Endothelial cell of umbilical vein (primary cell): ENCODE measurements around the gene NAAA. TPM values are rescaled to one million over a fixed set of nuclear protein-coding genes. Genes with fewer than 3 reads are reported as not detected.

Experiments
- BruUV-seq: library from RNA; stranded (reverse); fragments of 400-500 nt; replicated peaks from 2 replicates; lab custom pipeline; 2021; lab: Mats Ljungman, UMichigan
- CTCF ChIA-PET: fragments of 300-600, 350-600 bp; sonication (Branson Sonifier 250); formaldehyde crosslinking; loops from one replicate; lab custom pipeline; 2021; ENCODE audit warnings: antibody characterized with exemption, inconsistent platforms; lab: Charles Lee
- POLR2A ChIA-PET: fragments of 300-600, 350-600 bp; sonication (Branson Sonifier 250); formaldehyde crosslinking; loops from one replicate; lab custom pipeline; 2021; ENCODE audit warnings: antibody characterized with exemption, inconsistent platforms; lab: Charles Lee
- DNase-seq: peaks from one replicate; pipeline ENCODE4 v3.0.0-alpha.2; 2011; ENCODE audit warnings: low read depth, low spot score
- FAIRE-seq: peaks from 2 replicates; lab custom pipeline; 2011; peaks lifted over from hg19 to GRCh38; lab: Jason Lieb, UNC
- H2AFZ ChIP-seq: 2 replicates; pipeline ENCODE4 v1.6.0; 2012; ENCODE audit warnings: low read depth, low read length, control low read depth, inconsistent platforms
- H3K27ac ChIP-seq: 2 replicates; pipeline ENCODE4 v1.5.1; 2011; ENCODE audit warnings: low read depth, mild to moderate bottlenecking, control low read depth, low read length, moderate library complexity; ENCODE audit not compliant: insufficient read depth
- H3K27me3 ChIP-seq, 2 experiments: 2 replicates each; pipeline versions ENCODE4 v1.6.0 to v1.6.1; 2011; ENCODE audit warnings: low read length in 2 of 2, mixed read lengths in 1 of 2; ENCODE audit not compliant: control insufficient read depth in 2 of 2, insufficient read depth in 2 of 2
- H3K36me3 ChIP-seq, 2 experiments: 2 replicates in 1 of 2; 3 replicates in 1 of 2; pipeline ENCODE4 v1.5.1; 2011; ENCODE audit warnings: low read length in 2 of 2, mild to moderate bottlenecking in 1 of 2, moderate library complexity in 1 of 2; ENCODE audit not compliant: control insufficient read depth in 2 of 2, insufficient read depth in 2 of 2; ENCODE audit errors: extremely low read depth in 1 of 2
- H3K4me1 ChIP-seq: 3 replicates; pipeline ENCODE4 v1.5.1; 2011; ENCODE audit warnings: mild to moderate bottlenecking, low read length; ENCODE audit not compliant: control insufficient read depth, insufficient read depth; ENCODE audit errors: extremely low read depth
- H3K4me2 ChIP-seq: 2 replicates; pipeline ENCODE4 v1.6.1; 2011; ENCODE audit warnings: low read length, control low read depth, mixed read lengths; ENCODE audit not compliant: insufficient read depth
- H3K4me3 ChIP-seq, 3 experiments: fragments of 200-600 bp in 1 of 3; sonication (generic), shearing (Covaris generic) in 1 of 3; replicated peaks in 1 of 3; 2 replicates each; pipeline ENCODE4 v1.5.1; 2011 to 2016; ENCODE audit warnings: control low read depth in 3 of 3, low read length in 3 of 3, mild to moderate bottlenecking in 2 of 3, inconsistent platforms in 1 of 3, low read depth in 1 of 3, moderate library complexity in 1 of 3; ENCODE audit not compliant: insufficient read depth in 1 of 3
- H3K79me2 ChIP-seq: 2 replicates; pipeline ENCODE4 v1.6.0; 2012; ENCODE audit warnings: low read length, inconsistent platforms; ENCODE audit not compliant: control insufficient read depth, insufficient read depth
- H3K9ac ChIP-seq: replicated peaks from 2 replicates; pipeline ENCODE3; 2011; ENCODE audit warnings: low read length, control low read depth; ENCODE audit not compliant: insufficient read depth; ENCODE audit errors: extremely low read depth
- H3K9me1 ChIP-seq: replicated peaks from 3 replicates; pipeline ENCODE4 v1.6.0; 2011; ENCODE audit warnings: mild to moderate bottlenecking, low read length; ENCODE audit not compliant: control insufficient read depth, insufficient read depth; ENCODE audit errors: extremely low read depth
- H3K9me3 ChIP-seq: replicated peaks from 2 replicates; pipeline ENCODE4 v1.5.1; 2012; ENCODE audit warnings: low read length, inconsistent platforms; ENCODE audit not compliant: control insufficient read depth, insufficient read depth
- H4K20me1 ChIP-seq: replicated peaks from 2 replicates; pipeline ENCODE3; 2011; ENCODE audit warnings: mild to moderate bottlenecking, low read length; ENCODE audit not compliant: control insufficient read depth, insufficient read depth; ENCODE audit errors: extremely low read depth
- EZH2 ChIP-seq: IDR thresholded peaks from 2 replicates; pipeline ENCODE4 v1.6.1; 2012; ENCODE audit warnings: borderline replicate concordance, low read depth, mild to moderate bottlenecking, moderate library complexity, low read length, inconsistent platforms; ENCODE audit not compliant: severe bottlenecking
- GATA2 ChIP-seq: IDR thresholded peaks from 2 replicates; pipeline ENCODE4 v1.7.0; 2011; ENCODE audit warnings: low read depth, mild to moderate bottlenecking, moderate library complexity, mixed read lengths, low read length; ENCODE audit not compliant: insufficient read length, insufficient read depth
- JUN ChIP-seq: IDR thresholded peaks from 2 replicates; pipeline ENCODE4 v1.6.1; 2011; ENCODE audit warnings: borderline replicate concordance, low read depth; ENCODE audit not compliant: insufficient read length, insufficient read depth
- MAX ChIP-seq: IDR thresholded peaks from 2 replicates; pipeline ENCODE4 v1.6.1; 2011; ENCODE audit not compliant: insufficient read depth, insufficient read length
- MYC ChIP-seq: IDR thresholded peaks from one replicate; pipeline ENCODE4 v1.6.1; 2011; ENCODE audit warnings: mild to moderate bottlenecking, low read depth, low read length
- POLR2AphosphoS5 ChIP-seq: IDR thresholded peaks from 2 replicates; pipeline ENCODE4 v1.6.1; 2012; ENCODE audit warnings: low read depth, mild to moderate bottlenecking, control low read depth, low read length, moderate library complexity; ENCODE audit not compliant: insufficient read depth
- dilution Hi-C: fragments of 300-500 bp; cut with MboI; formaldehyde crosslinking; loops from one replicate; pipeline ENCODE4 v1.15.0; 2019; ENCODE audit warnings: low sequenced_read_pairs; ENCODE audit not compliant: extremely low pct_ligation_motif_present
- intact Hi-C: fragments of 100-400 bp; cut with micrococcal nuclease; formaldehyde crosslinking; loops from one replicate; pipeline ENCODE4 v1.10.0; 2022
- polyA plus RNA-seq, 4 experiments: library from polyadenylated mRNA; depleted of rRNA in 3 of 4; stranded (reverse) in 3 of 4; unstranded in 1 of 4; fragments of >200 nt; gene quantifications; 2 replicates each; pipeline versions ENCODE4 v1.2.1 to v1.2.3, GENCODE V29; 2011 to 2012; ENCODE audit warnings: missing spikeins in 1 of 4
- total RNA-seq: library from RNA; stranded (reverse); gene quantifications from 2 replicates; pipeline ENCODE4 v1.2.3, GENCODE V29; 2021
- TF ChIP-seq, protein P1 (sequence below), 2 donors: IDR thresholded peaks; 1 replicate in 1 of 2; 2 replicates in 1 of 2; pipeline ENCODE4 v1.5.1; 2011; ENCODE audit warnings: low read length in 2 of 2, mild to moderate bottlenecking in 2 of 2, moderate library complexity in 2 of 2, control low read depth in 1 of 2, inconsistent platforms in 1 of 2, low read depth in 1 of 2; ENCODE audit not compliant: insufficient read depth in 1 of 2; ENCODE audit errors: extremely low read depth in 1 of 2

Gene NAAA
- total and polyA plus RNA-seq, 2 donors (not counting 3 experiments of a cell fraction or from before 2014, with no cell fraction given): 15.3 to 24.4 TPM

GRCh38 chr4:75976177-75976576 is 35.4 kb upstream of the NAAA start:
- no peaks in the 10 kb centered on the region for H3K27me3 ChIP-seq
- no TSS peak for BruUV-seq
- no peak overlapping the region for H3K27ac ChIP-seq
- dilution Hi-C loops (no loop called here), intact Hi-C loops (no loop called here)
- no peaks in the 10 kb centered on the region for H3K9me3 ChIP-seq
- ChIA-PET CTCF (no interaction called here), POLR2A (no interaction called here)
- H3K36me3 ChIP-seq: peaks cover 21% of the 10 kb centered on the region in 2 experiments
- DNase-seq: no peak
- FAIRE-seq: no peak
- no peaks in the 10 kb centered on the region for H4K20me1 ChIP-seq
- H2AFZ ChIP-seq: no peak overlapping the region
- TF ChIP-seq POLR2AphosphoS5 (no peak), GATA2 (no peak), JUN (no peak), EZH2 (no peak), MYC (no peak), MAX (no peak)
- TF ChIP-seq, protein P1, sequence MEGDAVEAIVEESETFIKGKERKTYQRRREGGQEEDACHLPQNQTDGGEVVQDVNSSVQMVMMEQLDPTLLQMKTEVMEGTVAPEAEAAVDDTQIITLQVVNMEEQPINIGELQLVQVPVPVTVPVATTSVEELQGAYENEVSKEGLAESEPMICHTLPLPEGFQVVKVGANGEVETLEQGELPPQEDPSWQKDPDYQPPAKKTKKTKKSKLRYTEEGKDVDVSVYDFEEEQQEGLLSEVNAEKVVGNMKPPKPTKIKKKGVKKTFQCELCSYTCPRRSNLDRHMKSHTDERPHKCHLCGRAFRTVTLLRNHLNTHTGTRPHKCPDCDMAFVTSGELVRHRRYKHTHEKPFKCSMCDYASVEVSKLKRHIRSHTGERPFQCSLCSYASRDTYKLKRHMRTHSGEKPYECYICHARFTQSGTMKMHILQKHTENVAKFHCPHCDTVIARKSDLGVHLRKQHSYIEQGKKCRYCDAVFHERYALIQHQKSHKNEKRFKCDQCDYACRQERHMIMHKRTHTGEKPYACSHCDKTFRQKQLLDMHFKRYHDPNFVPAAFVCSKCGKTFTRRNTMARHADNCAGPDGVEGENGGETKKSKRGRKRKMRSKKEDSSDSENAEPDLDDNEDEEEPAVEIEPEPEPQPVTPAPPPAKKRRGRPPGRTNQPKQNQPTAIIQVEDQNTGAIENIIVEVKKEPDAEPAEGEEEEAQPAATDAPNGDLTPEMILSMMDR (IDR thresholded peaks at IDR 0.05; ENCODE audit: extremely low read depth in 1 of 2, insufficient read depth in 1 of 2, low read depth in 1 of 2, low read length in 2 of 2): no peak
- no peaks in the 10 kb centered on the region for H3K4me1 ChIP-seq
- H3K79me2 ChIP-seq: peaks cover 3% of the 10 kb centered on the region
- H3K4me2 ChIP-seq: no peak overlapping the region
- no peak overlapping the region for H3K9ac ChIP-seq
- H3K9me1 ChIP-seq: no peaks in the 10 kb centered on the region
- no peak overlapping the region for H3K4me3 ChIP-seq
